Right forelimb (tissue), 1 donor: ENCODE data around the gene RAD23B.

Experiments used
- DNase-seq: peaks from one replicate; pipeline ENCODE4 v3.0.0-alpha.2; 2018

Gene RAD23B

DNA sequence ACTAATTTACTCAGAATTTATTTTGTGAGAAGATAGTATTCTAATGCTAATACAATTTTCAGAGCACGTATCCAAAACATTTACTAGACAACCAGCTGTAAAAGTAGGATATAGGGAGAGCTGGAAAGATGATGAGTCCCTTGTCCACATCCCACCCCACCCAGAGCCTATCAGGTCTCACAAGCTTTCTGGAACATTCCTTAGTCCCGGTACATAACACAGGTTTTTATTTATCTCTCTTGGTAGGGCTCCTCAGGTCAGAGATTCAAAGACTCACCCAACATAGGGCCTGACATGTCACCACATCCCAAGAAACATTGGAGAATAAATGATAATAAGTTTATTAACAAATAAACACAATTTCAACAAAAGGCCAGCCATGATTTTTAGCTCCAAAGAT, 13.8 kb upstream of the RAD23B start:
- no peak for DNase-seq

DNA sequence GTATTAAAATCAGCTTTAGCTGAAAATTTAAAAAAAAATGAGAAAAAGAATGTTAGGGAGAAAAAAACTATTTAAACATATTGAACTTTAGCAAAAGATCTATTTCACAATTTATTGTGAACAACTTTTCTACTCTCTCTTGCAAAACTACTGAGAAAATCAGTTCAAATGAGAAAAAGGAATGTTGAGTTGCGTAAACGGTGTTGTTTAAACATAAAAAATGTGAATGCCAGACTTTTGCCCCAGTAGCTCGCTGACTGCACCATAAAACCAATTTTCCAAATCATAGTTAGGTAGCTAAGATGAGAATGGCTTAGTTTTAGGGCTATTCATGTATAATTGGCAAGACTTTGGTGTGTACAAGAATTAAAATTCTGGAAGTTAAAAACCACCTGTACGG, 13.4 kb upstream of the RAD23B start:
- no peak for DNase-seq

DNA sequence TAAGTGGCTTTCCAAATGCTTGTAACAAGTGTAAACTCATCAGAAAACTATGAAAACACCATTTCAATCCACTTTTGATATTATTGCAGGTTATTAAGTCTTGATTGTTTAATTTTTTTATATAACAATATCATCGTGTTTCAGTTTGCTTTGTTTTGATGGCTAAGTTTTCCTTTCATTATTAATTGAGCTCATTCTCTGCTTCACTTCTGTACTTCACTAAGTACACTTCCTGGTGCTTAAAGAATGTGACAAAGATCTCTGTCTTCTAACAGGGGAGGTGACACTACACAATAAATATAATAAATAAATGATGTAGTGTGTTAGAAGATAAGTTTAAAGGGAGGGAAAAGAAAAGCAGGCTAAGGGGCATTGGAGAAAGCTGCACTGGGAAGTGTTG, 13.0 kb upstream of the RAD23B start:
- no peak for DNase-seq

DNA sequence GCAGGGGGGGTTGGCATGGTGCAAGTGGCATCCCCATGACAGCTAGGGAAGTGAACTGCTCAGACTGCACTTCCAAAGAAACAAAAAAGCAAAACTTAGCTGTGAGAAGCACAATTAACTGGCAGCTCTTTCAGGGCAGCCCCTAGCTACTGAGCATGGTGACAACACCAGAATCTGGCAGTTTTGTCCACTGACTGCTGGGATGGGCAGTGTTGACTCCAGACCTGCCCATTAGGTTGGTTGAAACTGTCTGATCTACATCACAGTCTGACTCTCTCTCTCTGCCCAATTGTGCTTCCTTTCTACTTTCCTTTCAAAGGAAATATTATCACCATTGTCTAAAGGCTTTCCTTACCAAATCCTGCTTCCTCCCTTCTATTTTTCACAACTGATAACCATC, 12.5 kb upstream of the RAD23B start:
- DNase-seq, result no peak

GRCh38 chr9:107273634-107274033, 9.4 kb upstream of the RAD23B start:
- DNase-seq, result no peak

- no peak for DNase-seq
Observed at GRCh38 chr9:107274096-107274495, 9.0 kb upstream of the RAD23B start.

DNA sequence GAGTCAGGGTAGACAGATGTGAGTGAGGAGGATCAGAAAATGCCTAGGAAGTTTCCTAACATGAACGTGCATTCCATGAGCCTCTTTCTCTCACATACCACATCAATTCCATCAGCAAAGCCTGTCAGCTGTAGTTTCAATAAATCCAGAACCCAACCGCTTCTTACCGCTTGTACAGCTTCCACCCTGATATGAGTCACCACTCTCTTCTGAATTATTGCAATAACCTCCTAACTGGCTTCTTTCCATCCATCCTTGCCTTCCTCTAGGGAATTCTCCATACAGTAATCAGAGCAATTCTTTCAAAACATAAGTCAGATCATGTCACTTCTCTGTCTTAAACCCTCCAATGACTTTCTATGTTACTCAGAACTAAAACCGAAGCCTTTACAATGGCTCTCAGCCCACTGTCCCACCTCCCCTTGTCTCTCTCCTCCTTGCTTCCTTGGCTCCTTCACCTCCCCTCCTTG, 8.1 kb upstream of the RAD23B start:
- DNase-seq, result no peak

GRCh38 chr9:107275530-107275929, 7.5 kb upstream of the RAD23B start:
- DNase-seq, result no peak

GRCh38 chr9:107276966-107277710, 5.9 kb upstream of the RAD23B start:
- DNase-seq, result no peak

GRCh38 chr9:107277801-107278200, 5.3 kb upstream of the RAD23B start:
- no peak for DNase-seq

DNA sequence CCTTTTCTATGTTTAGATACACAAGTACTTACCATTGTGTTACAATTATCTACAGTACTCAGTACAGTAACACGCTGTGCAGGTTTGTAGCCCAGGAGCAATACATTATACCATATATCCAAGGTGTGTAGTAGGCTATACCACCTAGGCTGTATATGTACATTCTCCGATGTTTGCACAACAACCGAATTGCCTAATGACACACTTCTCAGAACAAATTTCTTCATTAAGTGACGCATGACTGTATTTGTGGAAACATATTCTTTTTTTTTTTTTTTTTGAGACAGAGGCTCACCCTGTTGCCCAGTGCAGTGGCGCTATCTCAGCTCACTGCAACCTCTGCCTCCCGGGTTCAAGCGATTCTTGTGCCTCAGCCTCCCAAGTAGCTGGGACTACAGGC, 4.0 kb upstream of the RAD23B start:
- no peak for DNase-seq

DNA sequence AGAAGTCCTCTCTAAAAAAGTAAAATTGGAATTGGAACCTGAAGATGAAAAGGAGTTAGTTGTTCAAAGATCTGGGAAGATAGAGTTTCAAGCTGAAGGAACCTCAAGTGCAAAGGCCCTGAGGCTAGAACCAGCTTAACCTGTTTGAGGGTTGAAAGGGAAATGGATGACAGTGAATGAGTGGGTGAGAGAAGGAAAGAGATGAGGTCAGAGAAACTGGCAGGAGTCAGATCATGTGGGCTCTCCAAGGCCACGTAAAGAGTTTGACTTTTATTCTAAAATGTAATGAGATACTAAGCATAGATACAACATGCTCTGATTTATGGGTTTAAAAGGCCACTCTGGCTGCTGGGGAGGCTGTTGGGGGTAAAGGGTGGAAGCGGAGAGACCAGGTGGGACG, 2.5 kb upstream of the RAD23B start:
- no peak for DNase-seq

- DNase-seq, result no peak
Observed at GRCh38 chr9:107281184-107281583, 1.9 kb upstream of the RAD23B start.

DNA sequence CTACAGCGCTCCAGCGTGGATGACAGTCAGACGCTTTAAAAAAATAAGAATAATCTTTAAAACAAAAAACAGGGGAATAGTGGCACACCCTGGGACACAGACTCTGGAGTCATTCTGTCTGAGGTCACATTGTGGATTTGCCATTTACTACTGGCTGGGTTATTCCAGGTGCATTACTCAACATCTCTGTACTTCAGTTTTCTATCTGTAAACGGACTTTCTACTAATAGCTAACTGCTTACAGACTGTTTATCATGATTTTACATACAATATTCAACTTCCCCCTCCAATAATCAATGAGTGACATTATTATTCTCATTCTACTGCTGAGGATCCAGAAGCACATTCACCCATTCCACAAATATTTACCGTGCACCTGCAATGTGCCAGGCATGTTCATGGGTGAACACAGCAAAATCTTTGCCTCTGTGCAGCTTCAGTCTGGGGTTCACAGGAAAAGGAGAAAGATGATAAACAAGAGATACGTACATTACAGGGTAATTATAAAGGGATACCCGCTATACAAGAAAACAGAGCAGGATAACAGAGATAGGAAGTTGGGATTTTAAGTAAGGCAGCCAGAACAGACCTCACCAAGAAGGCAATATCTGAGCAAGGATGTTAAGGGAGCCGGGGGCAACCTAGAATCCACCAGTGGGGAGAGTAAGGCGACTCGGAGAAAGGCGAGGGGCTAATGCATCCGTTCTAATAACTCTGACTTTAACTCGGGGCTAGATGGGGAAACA, 984 bp upstream of the RAD23B start:
- DNase-seq, result no peak

DNA sequence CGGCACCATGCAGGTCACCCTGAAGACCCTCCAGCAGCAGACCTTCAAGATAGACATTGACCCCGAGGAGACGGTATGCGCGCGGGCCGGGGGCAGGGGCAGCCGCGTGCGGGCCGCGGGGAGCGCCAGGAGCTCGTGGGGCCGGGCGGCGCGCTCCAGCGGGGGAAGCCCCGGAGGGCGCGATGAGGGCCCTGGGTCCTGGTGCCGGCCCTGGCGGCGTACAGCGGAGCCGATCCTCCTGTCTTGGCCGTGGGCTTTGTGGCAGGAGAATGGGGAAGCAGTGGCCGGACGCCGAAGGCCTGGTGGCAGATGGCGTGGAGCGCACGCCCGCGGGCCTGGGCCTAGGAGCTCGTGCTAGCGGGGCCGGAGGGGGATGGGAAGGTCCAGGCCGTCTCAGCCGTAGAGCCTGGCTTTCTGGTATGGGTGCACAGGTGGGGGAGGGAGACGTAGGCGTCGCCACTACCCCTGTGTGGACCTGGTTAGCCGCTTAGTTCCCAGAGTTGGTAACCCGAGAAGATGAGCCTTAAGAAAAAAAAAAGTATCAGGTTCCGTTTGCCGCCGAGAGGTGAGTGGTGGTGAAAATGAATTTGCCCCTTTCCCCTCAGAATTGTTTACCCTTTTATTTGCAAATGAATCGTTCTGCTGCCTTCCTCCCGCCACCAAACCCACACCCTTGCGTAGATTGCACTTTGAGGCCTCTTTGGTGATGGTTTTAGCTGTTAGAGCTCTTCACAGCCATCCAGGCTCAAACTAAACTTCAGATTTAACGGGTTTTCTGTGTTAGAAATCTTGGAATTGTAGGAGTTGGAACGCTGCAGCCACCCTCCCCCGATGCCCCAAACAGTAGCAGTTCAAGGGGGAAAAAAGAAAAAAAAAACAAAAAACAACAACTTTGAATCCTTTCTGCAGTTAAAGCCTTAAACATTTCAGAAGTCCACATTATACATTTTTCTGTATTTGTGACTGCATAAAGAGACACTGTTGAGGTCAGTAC, 841 bp downstream of the RAD23B start:
- peak; percentile 79 for DNase-seq

DNA sequence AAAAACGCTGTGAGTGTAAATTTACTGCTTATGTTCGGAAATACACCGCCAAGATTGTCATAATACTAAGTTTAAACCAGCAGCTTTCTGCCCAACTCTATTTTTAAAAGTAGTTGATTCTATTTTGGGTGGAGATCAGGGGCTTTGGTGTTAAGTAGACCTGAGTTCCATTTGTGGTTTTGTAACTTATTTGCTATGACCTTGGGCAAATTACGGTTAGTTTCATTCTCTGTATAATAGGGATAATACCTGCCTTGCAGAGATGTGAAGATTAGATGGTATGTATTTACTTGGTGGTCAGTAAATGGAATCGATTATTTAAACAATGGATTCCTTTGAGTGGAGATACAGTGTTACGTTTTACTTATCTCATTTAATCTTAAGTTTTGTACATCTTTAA, 1.6 kb downstream of the RAD23B start:
- no peak for DNase-seq

DNA sequence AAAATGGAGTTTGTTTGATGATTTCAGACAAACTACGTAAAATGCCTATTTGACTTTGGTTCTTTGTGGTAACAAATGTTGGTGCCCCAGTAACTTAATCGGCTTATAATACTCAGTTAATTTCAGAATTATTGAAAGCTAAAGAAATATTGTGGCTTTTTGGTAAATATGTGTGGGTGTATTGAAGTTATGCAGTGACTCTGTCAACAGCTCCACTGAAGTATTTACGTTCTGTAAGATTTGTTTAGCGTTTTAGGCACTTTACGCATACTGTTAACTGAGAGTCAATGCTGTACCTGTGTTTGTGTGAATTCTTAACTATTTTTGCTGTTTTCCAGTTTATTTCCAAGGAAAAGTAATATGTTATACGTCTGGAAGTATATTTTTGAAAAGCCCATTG, 2.2 kb downstream of the RAD23B start:
- no peak for DNase-seq

DNA sequence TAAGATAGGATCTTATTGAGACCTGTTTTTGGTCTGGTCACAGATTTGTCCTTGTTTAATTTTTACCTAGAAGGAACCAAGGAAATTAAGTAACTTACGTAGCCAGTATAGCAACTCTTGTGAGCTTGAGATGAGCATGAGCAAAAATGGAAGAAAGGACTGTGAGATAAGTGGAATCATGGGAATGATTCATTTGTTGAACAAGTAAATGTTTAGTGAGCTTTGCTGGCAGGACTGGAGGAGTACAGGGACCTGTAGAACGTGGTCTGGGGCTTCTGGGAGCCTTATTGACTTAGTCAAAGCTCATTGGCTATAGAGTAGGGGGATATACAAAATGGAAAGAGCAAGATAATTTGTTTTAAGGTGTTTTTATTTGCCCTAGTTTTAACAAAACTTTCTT, 3.0 kb downstream of the RAD23B start:
- no peak for DNase-seq

- no peak for DNase-seq
Observed at GRCh38 chr9:107288701-107289100, 5.6 kb downstream of the RAD23B start.

DNA sequence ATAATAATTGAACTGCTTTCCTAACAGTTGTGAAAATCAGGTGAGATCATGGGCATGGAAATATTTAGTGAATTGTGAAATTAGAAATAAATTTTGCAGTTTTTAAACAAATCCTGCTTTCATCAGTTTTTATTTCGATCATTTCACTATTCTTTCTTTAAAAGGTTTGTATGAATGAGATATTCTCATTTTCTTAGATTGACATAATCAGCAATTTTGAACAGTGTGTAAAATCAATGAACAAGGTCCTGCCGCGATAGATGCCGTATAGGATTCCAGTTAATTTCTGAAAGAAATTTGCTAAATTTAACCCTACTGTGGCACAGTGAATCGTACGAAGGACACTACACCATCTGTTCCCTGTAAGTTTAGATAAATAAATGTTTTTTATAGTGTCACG, 7.5 kb downstream of the RAD23B start:
- no peak for DNase-seq

DNA sequence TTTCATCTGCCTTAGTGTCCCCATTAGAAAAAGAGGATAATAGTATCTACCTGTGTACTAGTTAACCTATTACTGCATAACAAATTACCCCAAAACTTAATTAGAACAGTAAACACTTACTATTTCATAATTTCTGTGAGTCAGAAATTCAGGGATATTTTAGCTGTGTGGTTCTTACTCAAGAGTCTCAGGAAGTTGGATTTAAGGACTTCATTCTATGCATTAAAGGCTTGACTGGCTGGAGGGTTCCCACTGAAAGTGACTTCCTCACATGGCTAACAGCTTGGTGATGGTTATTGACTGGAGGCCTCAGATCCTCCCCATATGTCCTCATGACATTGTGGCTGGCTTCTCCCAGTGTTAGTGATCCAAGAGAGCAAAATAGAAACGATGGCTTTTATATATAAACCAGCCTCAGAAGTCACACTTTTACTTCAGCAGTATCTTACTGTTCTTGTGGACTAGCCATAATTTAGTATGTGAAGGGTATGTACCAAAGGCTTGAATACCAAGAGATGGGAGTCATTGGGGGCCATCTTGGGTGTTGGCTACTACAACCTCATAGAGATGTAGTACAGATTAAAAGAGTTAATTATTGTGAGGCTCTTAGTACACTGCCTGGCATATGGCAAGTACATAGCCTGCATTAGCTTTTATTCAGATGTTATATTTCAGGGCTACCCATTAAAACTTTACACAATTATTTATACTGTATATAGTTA, 9.9 kb downstream of the RAD23B start:
- no peak for DNase-seq

DNA sequence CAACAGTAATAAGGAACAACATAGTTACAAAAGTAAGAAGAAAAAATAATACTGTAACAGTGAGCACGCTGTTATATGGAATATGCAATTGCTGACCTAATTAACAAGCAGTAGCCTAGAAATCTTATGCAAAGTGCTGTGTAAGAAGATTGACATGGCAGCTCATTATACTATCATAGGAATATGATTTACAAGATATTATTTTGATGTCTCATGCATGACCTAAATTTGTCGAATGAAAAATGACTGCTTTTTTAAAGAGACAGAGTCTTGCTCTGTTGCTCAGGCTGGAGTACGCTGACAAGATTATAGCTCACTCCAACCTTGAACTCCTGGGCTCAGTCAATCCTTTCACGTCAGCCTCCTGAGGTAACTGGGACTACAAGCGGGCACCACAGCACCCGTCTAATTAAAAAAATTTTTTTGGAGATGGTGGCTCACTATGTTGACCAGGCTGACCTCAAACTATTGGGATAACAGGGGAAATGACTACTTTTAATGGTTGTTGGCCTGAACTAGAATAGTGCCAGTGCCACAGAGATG, 10.5 kb downstream of the RAD23B start:
- DNase-seq, result no peak
